A549 treated with CORT108297 at 1 μM for 4 hours (cell line): ENCODE measurements around the gene SLC22A3. TPM values are rescaled to one million over a fixed set of nuclear protein-coding genes. Genes with fewer than 3 reads are reported as not detected.

Source experiments
- total RNA-seq: library from RNA; stranded (reverse); fragments of 200-300 nt; extraction: Qiagen RNA extraction; gene quantifications from 5 replicates; pipeline ENCODE4 v1.2.3, GENCODE V29; 2022

The SLC22A3 gene, protein sequence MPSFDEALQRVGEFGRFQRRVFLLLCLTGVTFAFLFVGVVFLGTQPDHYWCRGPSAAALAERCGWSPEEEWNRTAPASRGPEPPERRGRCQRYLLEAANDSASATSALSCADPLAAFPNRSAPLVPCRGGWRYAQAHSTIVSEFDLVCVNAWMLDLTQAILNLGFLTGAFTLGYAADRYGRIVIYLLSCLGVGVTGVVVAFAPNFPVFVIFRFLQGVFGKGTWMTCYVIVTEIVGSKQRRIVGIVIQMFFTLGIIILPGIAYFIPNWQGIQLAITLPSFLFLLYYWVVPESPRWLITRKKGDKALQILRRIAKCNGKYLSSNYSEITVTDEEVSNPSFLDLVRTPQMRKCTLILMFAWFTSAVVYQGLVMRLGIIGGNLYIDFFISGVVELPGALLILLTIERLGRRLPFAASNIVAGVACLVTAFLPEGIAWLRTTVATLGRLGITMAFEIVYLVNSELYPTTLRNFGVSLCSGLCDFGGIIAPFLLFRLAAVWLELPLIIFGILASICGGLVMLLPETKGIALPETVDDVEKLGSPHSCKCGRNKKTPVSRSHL
- 34.0 to 41.6 TPM (median 36.7 TPM) in 5 replicates for total RNA-seq

DNA sequence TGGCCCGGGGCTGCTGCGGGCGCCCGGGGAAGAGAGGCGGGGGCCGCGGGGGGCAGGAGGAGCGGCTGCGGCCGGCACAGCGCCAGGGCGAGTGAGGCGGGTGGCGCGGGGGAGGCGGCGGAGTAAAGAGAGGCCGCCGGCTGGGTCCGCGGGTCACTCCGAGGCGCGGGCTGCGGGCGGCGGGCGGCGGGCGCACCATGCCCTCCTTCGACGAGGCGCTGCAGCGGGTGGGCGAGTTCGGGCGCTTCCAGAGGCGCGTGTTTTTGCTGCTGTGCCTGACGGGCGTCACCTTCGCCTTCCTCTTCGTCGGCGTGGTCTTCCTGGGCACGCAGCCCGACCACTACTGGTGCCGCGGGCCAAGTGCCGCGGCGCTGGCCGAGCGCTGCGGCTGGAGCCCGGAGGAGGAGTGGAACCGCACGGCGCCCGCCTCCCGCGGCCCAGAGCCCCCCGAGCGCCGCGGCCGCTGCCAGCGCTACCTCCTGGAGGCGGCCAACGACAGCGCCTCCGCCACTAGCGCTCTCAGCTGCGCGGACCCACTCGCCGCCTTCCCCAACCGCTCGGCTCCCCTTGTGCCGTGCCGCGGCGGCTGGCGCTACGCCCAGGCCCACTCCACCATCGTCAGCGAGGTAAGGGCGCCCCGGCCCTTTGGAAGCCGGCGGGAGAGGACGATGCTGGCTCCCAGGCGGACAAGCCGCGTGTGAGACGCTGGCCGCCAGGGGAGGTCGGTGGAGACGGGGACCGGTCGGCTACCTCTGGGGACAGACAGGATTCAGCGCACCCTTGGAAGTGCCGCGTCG lies at the start of gene SLC22A3:
Gene SLC22A3, plus strand, starts transcription at position 156 of the 797 bp plus-strand sequence. Its CDS starts 42 bp downstream, at position 198.

Other genes with a start within 250 kb of the SLC22A3 start
- 0.88 to 4.1 TPM (median 1.9 TPM) in 5 replicates for gene SLC22A1, start 226.6 kb upstream of the SLC22A3 start, total RNA-seq
- 0.08 TPM in 2 of 5 replicates, not detected in the others for gene SLC22A2, start 89.6 kb upstream of the SLC22A3 start, total RNA-seq